Esophagus squamous epithelium (tissue), 5 donors: ENCODE data around the gene ZDHHC8. TPM values are rescaled to one million over a fixed set of nuclear protein-coding genes. Genes with fewer than 3 reads are reported as not detected.

Experiments used
- DNase-seq: peaks from one replicate; lab custom pipeline; 2025; lab: John Stamatoyannopoulos, UW
- H3K27ac ChIP-seq, 4 donors: fragments of 200-600 bp; sonication (generic); one replicate each; pipeline ENCODE4 v1.5.1; 2016 to 2019; ENCODE audit warnings: mild to moderate bottlenecking in 1 of 4
- H3K27me3 ChIP-seq, 4 donors: fragments of 200-600 bp; sonication (generic); 1 replicate in 3 of 4; 2 replicates in 1 of 4; pipeline versions ENCODE4 v1.5.1 to v1.6.0; 2017 to 2021; ENCODE audit warnings: antibody characterized with exemption in 1 of 4
- H3K36me3 ChIP-seq, 3 donors: fragments of 200-600 bp; sonication (generic); one replicate each; pipeline ENCODE4 v1.5.1; 2016 to 2019
- H3K4me1 ChIP-seq, 3 donors: fragments of 200-600 bp; sonication (generic); one replicate each; pipeline ENCODE4 v1.5.1; 2017 to 2019
- H3K4me3 ChIP-seq, 4 donors: fragments of 200-600 bp; sonication (generic); 1 replicate in 3 of 4; 2 replicates in 1 of 4; pipeline ENCODE4 v1.5.1; 2016 to 2019; ENCODE audit warnings: mild to moderate bottlenecking in 2 of 4, moderate library complexity in 1 of 4
- H3K9me3 ChIP-seq, 3 donors: fragments of 200-600 bp; sonication (generic); one replicate each; pipeline ENCODE4 v1.5.1; 2016 to 2019
- POLR2A ChIP-seq, 4 donors: fragments of 450-650 bp; IDR thresholded peaks; one replicate each; pipeline ENCODE4 v1.6.1; 2017; ENCODE audit warnings: antibody characterized with exemption in 4 of 4, mild to moderate bottlenecking in 4 of 4, moderate library complexity in 3 of 4
- WGBS, 2 donors: methylation state at CpG; one replicate each; pipeline ENCODE4 v1.1.5; 2018; 5-methylcytosine and 5-hydroxymethylcytosine counted together
- intact Hi-C: fragments of 100-400 bp; cut with DNase I; formaldehyde crosslinking; loops from one replicate; pipeline ENCODE4 v1.15.0; 2022
- total RNA-seq, 4 donors: library from RNA; depleted of rRNA; stranded (reverse); fragments of >200 nt; gene quantifications; one replicate each; pipeline ENCODE4 v1.1.0, GENCODE V29; 2016
- TF ChIP-seq, protein P1 (sequence below), 6 experiments: fragments of 450-650 bp in 4 of 6; fragments of 200-600 bp in 2 of 6; sonication (generic) in 2 of 6; IDR thresholded peaks; one replicate each; pipeline ENCODE4 v1.5.1; 2016 to 2019; ENCODE audit warnings: antibody characterized with exemption in 6 of 6, mild to moderate bottlenecking in 4 of 6, moderate library complexity in 4 of 6
- donor health status: DM: yes; HTN: yes; CAD: no.

The ZDHHC8 gene
- total RNA-seq, 4 donors from 2014 or later: 14.7 to 22.9 (median 18.6) TPM

DNA sequence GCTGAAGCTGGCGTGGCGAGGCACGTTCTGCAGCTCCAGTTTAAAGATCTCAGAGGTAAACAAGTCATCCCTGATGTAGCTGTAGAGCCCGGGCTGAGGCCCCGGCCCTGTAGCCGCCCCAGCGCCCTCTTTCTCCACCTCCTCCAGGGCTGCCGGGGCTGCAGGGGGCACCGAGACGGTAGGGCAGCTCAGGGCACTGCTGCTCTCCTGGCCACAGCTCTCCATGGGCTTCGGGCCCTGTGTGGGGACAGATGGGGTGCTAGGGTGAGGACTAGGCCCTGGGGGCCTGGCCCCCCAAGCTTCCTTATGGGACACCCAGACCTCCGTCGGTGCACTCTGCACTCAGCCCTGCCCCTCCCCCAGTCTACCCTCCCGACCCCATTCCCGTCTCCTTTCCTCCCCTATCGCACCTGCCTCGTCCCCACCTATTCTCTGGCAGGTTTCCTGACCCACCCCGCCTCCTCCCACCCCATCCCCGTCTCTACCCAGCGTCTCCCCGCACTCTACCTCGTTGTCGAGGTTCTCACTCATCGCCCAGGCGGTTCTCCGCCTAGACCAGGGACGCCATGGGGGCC, 15.1 kb upstream of the ZDHHC8 start:
- TF ChIP-seq POLR2A (IDR thresholded peaks at IDR 0.05): no peak
- TF ChIP-seq, protein P1, sequence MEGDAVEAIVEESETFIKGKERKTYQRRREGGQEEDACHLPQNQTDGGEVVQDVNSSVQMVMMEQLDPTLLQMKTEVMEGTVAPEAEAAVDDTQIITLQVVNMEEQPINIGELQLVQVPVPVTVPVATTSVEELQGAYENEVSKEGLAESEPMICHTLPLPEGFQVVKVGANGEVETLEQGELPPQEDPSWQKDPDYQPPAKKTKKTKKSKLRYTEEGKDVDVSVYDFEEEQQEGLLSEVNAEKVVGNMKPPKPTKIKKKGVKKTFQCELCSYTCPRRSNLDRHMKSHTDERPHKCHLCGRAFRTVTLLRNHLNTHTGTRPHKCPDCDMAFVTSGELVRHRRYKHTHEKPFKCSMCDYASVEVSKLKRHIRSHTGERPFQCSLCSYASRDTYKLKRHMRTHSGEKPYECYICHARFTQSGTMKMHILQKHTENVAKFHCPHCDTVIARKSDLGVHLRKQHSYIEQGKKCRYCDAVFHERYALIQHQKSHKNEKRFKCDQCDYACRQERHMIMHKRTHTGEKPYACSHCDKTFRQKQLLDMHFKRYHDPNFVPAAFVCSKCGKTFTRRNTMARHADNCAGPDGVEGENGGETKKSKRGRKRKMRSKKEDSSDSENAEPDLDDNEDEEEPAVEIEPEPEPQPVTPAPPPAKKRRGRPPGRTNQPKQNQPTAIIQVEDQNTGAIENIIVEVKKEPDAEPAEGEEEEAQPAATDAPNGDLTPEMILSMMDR (IDR thresholded peaks at IDR 0.05): no peak
- H3K4me1 ChIP-seq: peaks cover 30 to 72% (median 30%) of the 10 kb centered on the region in 3 donors
- 0 to 8% methylated on average over 8 to 14 of the region's 27 CpGs for WGBS, 2 donors
- no peaks in the 10 kb centered on the region for H3K9me3 ChIP-seq
- peaks cover 9 to 71% (median 18%) of the 10 kb centered on the region in 3 donors for H3K36me3 ChIP-seq
- intact Hi-C loops: loop anchor here (10.0 kb wide), 2 partner anchors 92 to 142 kb away; partner anchors contain the start of gene TANGO2
- peak overlapping the region; percentile 89 to 93 (median 92) for H3K27ac ChIP-seq
- no peak for DNase-seq
- H3K27me3 ChIP-seq: no peaks in the 10 kb centered on the region
- H3K4me3 ChIP-seq: peak overlapping the region; percentile 77 to 90 (median 85)

DNA sequence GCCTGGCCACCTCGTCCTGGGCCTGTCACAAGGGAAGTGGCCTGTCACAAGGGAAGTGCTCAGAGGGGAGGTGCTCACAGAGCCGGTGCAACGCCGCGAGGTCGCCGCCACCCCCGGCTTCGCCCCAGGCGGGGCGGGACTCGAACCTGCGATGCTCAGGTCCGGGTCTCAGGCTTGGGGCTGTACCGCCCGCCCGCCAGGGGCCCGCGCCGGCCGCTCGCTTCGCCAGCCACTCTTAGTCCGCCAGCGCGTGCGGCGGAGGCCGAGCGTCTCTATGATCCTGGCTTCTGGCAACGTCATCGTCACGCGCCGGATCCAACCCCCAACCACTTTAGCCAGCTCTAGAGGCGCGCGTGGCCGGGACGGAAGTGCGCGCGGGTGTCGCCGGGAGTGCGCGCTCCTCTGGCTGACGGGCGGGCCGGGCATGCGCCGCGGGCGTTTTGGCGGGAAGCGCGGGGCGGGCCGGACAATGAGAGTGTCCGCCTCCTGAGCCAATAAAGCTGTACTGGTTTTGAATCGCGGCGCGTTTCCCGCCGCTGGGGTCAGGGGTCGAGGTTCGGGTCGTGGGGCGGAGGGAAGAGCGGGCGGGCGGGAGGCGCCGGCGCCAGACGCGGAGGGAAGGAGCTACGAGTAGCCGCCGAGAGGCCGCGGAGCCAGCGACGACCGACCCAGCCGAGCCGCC, 14.5 kb upstream of the ZDHHC8 start, which contains the start of gene TRMT2A:
Gene TRMT2A, minus strand, starts transcription at position 276 of the 682 bp plus-strand sequence. CDS start 320 bp downstream, outside the sequence.
- Histone ChIP-seq H3K9me3 (no peaks in the 10 kb centered on the region), H3K36me3 (peaks cover 14 to 71% (median 15%) of the 10 kb centered on the region in 3 donors), H3K27ac (peak within 1 kb of the TSS; percentile 89 to 93 (median 92)), H3K4me3 (peak within 1 kb of the TSS; percentile 77 to 90 (median 85)), H3K4me1 (peaks cover 30 to 77% (median 30%) of the 10 kb centered on the region in 3 donors), H3K27me3 (no peaks in the 10 kb centered on the region)
- 3% methylated on average over 14 of the region's 88 CpGs; no CpG with 5 or more reads in 1 of the 2 donors for whole genome bisulfite sequencing, 2 donors
- DNase-seq: peak; percentile 93
- peak in 3 of 4 donors; percentile 39 to 66 (median 60) for TF ChIP-seq POLR2A (IDR thresholded peaks at IDR 0.05)
- TF ChIP-seq, protein P1 (IDR thresholded peaks at IDR 0.05): peak in 2 of 6 experiments; percentile 17 to 53
- intact Hi-C loops: loop anchor here (10.0 kb wide), 2 partner anchors 92 to 142 kb away; partner anchors contain the start of gene TANGO2

DNA sequence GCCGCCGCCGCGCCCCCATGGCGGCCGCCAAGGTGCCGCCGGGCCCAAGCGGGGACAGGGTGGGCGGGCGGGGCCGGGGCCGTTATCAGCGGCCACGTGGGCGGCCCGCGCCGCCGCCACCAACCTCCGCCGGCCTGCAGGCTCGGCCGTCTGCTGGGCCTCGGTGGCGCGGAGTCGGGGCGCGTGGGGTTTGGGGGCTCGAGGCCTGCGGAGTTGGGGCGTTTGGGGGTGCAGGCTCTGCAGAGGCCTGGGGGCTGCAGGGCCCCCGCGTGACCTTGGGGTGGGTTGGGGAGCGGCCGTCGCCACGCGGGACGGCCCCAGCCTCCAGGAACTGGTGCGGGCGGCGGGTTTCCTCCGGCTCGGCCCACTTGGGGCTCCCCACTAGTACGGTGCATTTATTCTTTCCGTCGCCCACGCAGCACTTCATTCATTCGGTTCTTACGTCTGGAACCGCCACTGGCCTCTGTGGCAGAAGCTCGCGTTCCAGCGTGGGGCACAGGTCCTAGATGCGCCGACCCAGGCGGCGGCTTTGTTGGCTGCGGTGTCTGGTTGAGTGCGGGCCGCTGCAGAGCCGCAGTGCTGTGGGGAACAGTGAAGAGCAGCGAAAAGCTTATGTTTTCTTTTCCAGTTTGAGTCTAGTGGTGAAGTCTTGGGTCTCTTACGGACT, 13.8 kb upstream of the ZDHHC8 start:
- H3K27ac ChIP-seq: peak overlapping the region; percentile 71 to 93 (median 90)
- H3K27me3 ChIP-seq: no peaks in the 10 kb centered on the region
- peaks cover 13 to 69% (median 14%) of the 10 kb centered on the region in 3 donors for H3K36me3 ChIP-seq
- peak overlapping the region; percentile 77 to 90 (median 85) for H3K4me3 ChIP-seq
- 1 to 2% methylated on average over 12 to 15 of the region's 66 CpGs for WGBS, 2 donors
- no peaks in the 10 kb centered on the region for H3K9me3 ChIP-seq
- DNase-seq: no peak
- peaks cover 30 to 77% (median 30%) of the 10 kb centered on the region in 3 donors for H3K4me1 ChIP-seq
- TF ChIP-seq, protein P1 (IDR thresholded peaks at IDR 0.05): no peak
- no peak for TF ChIP-seq POLR2A (IDR thresholded peaks at IDR 0.05)
- intact Hi-C loops: loop anchor here (10.0 kb wide), 2 partner anchors 93 to 143 kb away; partner anchors contain the start of gene TANGO2

DNA sequence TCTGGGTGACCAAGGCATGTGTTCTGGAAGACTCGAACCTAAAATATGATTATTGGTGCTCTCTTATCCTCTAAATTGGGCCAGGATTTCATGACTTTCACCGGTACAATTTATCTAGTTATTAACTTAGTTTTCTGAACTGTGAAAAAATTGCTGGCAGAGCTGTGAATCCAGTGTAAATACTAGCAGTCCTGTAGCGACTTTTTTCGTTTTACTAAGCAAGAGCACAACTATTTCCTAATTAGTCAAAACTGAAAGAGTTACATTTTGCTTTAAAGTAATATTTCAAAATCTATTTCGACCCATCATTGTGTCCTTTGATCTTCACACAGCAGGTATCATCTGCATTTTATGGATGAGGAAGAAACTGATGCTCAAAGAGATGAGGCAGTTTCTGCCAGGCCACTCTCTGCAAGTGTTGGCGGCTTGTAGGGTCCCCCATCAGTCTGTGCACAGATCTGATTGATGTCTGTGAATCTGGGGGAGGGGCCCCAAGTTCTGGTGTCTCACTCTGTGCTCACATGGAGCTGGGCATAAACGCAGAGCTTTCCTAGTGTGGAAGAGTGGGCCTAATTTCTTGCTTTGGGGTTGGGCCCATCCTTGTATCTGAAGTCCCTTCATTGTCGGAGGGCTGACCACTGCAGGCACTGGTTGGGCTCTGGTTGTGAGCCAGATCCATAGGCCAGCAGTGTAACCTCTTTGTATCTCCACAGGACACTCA, 13.1 kb upstream of the ZDHHC8 start:
- Histone ChIP-seq H3K4me1 (peaks cover 30 to 72% (median 30%) of the 10 kb centered on the region in 3 donors), H3K4me3 (peak overlapping the region; percentile 77 to 90 (median 85)), H3K36me3 (peaks cover 9 to 64% (median 14%) of the 10 kb centered on the region in 3 donors), H3K9me3 (no peaks in the 10 kb centered on the region), H3K27ac (peak overlapping the region; percentile 71 to 93 (median 90)), H3K27me3 (no peaks in the 10 kb centered on the region)
- TF ChIP-seq, protein P1 (IDR thresholded peaks at IDR 0.05): no peak
- TF ChIP-seq POLR2A (IDR thresholded peaks at IDR 0.05): no peak
- WGBS, 2 donors: 7 to 8% methylated on average over 7 to 8 of the region's 8 CpGs
- no peak for DNase-seq
- intact Hi-C loops: loop anchor here (10.0 kb wide), 2 partner anchors 94 to 144 kb away; partner anchors contain the start of gene TANGO2
